NCI-H748 treated with DMSO at 0.1 percent for 48 hours (cell line): Measurements from ENCODE around the gene LY6G5B.

ENCODE experiments used
- DNase-seq: peaks from one replicate; lab custom pipeline; 2025; lab: John Stamatoyannopoulos, UW

LY6G5B gene, protein sequence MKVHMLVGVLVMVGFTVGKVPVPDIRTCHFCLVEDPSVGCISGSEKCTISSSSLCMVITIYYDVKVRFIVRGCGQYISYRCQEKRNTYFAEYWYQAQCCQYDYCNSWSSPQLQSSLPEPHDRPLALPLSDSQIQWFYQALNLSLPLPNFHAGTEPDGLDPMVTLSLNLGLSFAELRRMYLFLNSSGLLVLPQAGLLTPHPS

DNA sequence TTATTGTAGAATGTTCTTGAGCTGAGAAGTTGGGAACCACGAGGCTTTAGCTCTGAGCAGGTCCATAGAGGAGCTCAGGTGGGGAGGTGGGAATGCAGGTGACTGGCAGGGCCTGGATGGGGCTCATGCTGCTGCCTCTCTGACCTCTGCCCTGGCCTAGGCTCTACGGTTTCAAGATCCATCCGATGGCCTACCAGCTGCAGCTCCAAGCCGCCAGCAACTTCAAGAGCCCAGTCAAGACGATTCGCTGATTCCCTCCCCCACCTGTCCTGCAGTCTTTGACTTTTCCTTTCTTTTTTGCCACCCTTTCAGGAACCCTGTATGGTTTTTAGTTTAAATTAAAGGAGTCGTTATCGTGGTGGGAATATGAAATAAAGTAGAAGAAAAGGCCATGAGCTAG lies at the start of gene LY6G5B:
LY6G5B (plus strand) TSS at position 301 of the 400 bp plus-strand sequence. CDS start 975 bp downstream, outside the sequence.
- no peak for DNase-seq

DNA sequence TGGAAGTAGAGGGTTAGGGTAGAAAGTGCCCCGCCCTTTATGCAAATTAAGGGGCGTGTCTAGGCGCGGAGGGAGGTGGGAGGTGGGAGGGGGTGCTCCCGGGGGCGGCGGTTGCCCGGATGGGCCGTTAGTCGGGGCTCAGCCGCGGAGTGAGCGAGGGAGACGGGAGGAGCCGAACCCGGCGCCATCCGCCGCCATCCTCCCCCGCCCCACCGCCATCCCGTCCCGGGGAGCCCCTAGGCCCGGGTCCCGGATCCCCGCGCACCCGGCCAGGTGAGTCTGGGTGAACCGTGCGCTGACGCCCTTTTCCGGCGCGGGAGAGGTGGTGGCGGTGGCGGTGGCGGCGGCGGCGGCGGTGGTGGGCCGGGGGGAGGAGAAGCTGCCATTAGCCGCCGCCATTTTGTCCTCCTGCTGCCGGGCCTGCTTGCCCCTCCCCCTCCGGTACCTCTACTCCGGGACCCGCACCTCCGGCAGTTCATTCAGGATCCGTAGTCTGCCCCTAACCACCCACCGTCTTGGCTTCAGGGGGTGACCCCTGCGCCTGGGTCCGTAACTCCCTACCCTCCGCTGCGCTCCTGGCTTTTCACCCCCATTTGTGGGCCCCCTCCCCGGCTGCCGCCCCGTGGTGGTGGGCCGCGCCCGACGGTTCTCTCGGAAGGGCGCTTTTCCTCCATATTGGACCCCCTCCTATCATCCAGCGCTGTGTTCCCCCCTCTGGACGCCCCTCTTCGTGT lies 49.0 kb upstream of the LY6G5B start, which contains the start of gene PRRC2A:
PRRC2A (plus strand) TSS at position 130 of the 734 bp plus-strand sequence. CDS start 2,075 bp downstream, outside the sequence.
- peak; percentile 64 for DNase-seq

DNA sequence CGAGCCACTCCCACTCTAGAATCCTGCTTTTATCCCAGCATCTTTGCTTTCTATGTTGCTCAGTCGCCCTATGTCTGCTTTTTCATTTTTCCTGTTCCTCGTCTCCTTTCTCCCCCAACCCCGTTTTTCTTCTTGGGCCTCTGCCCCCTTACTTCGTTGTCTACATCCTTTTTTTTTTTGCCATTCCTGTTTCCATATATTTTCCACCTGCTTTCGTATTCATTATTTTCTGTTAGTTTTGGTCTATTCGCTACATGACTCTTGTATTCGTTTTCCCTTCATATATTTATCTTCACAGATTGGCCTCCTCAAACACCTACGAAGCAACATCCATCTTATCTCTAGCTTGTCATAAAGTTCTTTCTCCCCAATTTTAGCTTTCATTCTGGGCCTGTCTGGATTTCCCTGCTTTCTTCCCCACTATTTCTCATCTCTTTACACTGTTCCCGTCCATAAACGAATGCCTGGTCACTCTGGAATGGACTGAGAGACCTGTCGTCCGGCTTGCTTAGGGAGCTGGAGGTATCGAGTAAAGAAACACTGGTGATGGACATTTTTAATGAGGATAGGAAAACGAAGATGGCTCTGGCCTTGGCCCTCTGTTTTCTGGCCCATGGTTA lies 48.3 kb upstream of the LY6G5B start:
- no peak for DNase-seq

DNA sequence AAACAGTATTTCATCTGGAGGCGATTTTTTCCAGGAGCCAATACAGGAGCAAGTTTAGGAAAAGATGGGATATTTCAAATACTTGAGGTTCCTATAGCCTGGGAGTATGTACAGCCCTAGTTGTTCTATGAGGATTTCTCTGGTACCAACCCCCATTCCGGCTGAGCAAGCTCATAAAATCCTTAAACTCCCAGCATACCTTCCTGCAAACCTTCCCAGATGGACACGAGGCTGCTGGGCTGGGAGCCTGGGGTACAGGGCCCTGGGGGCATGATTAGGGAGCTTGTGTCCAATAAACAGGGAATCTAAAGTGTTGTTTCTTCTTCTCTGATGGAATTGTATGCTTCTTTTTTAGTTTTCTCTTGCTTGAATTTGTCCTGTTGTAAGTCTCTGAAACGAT lies 47.8 kb upstream of the LY6G5B start:
- DNase-seq, result no peak

DNA sequence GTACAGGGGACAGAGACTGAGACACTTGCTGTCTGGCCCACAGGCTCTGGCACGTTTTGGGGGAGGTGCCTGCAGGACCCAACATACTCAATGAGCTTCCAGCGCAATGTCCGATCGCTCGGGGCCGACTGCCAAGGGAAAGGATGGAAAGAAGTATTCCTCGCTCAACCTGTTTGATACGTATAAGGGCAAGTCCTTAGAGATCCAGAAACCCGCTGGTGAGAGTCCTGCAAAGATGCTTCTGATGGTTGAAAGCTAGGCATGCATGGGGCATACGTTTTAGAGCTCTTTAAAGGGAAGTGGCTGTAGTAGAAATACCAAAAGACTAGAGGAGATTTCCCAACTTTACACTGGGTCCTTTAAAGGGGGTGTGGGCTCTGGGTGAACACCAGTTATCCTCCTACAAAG lies 47.1 kb upstream of the LY6G5B start:
- DNase-seq, result no peak

DNA sequence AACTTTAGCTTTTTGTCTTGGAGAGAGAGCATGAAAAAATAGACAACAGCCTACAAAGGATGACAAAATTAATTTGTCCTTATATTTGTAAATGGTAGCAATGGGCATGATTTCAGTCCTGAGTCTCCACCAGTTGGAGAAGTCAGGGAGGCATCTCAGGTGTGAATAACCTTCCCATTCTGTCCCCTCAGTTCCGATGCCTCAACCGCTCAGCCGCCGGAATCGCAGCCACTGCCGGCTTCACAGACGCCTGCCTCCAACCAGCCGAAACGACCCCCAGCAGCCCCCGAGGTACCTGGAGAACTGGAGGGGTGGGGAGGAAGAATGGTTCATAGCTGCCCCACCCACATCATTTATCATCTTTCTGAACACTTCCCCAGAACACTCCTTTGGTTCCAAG lies 45.7 kb upstream of the LY6G5B start:
- DNase-seq, result no peak

DNA sequence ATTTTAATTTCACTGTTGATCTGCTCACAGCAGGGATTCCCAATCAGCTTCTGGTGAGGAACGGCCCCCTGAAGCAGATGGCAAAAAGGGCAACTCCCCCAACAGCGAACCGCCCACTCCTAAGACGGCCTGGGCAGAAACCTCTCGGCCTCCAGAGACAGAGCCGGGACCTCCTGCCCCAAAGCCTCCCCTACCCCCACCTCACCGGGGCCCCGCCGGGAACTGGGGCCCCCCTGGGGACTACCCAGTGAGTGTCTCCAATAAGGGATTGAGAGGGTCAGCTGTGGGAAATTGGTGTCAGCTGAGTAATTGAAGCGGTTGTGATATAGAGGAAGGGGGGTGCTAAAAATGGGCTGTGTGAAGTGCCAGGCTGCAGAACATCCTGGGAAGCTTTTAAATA lies 42.8 kb upstream of the LY6G5B start:
- DNase-seq, result no peak

DNA sequence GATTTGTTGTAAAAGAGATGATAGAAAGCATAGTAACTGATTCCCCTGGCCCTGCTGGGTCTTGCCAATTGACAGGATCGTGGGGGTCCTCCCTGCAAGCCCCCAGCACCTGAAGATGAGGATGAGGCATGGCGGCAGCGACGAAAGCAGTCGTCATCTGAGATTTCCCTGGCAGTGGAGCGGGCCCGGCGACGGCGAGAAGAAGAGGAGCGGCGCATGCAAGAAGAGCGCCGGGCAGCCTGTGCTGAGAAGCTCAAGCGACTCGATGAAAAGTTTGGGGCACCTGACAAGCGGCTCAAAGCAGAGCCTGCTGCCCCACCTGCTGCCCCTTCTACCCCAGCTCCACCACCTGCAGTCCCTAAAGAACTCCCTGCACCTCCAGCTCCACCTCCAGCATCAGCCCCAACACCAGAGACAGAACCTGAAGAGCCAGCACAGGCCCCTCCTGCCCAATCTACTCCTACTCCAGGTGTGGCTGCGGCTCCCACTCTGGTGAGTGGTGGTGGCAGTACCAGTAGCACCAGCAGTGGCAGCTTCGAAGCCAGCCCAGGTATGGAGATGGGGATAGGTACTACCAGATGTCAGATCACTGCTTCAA lies 42.0 kb upstream of the LY6G5B start:
- DNase-seq, result no peak

DNA sequence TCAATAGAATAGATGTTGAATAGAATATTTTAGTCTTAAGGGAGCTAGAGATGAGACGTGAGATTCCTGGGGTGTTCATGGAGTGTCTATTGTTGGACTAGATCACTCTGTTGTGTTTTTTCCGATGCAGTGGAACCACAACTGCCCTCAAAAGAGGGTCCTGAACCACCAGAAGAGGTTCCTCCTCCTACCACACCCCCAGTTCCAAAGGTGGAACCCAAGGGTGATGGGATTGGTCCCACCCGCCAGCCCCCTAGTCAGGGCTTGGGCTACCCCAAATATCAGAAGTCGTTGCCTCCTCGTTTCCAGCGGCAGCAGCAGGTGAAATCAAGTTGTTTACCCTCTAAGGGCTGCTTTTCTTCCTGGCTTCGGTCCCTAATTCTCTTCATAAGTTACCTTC lies 40.8 kb upstream of the LY6G5B start:
- DNase-seq, result no peak

DNA sequence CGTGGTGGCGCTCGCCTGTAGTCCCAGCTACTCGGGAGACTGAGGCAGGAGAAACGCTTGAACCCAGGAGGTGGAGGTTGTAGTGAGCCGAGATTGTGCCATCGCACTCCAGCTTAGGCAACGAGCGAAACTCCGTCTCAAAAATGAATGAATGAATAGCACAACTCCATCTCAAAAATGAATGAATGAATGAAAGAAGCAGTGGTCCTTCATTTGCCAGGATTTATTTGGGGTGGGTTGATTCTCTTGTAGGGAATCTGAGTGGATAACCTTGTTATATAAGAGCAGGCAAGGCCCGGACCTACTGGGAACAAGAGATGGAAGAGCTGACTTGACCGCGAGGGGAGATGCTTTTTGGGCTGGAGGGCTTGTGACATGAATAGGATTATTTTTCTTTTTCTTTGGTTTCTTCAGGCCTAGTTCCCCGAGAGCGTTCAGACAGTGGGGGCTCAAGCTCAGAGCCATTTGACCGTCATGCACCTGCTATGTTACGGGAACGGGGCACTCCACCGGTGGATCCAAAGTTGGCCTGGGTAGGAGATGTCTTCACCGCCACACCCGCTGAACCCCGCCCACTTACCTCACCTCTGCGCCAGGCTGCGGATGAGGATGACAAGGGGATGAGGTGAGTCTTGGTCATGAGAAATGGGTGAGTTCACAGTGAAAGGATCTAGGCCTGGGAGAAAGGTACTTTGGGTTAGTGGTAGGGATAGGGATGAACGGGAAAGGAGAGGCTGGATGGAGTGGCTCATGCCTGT lies 39.4 kb upstream of the LY6G5B start:
- DNase-seq, result no peak

DNA sequence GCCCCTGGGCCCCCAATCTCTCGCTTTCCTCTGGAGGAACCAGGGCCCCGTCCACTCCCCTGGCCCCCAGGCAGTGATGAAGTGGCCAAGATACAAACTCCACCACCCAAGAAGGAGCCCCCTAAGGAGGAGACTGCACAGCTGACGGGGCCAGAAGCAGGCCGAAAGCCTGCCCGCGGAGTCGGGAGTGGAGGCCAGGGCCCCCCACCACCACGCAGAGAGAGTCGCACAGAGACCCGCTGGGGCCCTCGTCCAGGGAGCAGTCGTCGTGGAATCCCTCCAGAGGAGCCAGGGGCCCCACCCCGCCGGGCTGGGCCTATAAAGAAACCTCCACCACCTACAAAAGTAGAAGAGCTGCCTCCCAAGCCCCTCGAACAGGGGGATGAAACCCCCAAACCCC lies 38.6 kb upstream of the LY6G5B start:
- no peak for DNase-seq

DNA sequence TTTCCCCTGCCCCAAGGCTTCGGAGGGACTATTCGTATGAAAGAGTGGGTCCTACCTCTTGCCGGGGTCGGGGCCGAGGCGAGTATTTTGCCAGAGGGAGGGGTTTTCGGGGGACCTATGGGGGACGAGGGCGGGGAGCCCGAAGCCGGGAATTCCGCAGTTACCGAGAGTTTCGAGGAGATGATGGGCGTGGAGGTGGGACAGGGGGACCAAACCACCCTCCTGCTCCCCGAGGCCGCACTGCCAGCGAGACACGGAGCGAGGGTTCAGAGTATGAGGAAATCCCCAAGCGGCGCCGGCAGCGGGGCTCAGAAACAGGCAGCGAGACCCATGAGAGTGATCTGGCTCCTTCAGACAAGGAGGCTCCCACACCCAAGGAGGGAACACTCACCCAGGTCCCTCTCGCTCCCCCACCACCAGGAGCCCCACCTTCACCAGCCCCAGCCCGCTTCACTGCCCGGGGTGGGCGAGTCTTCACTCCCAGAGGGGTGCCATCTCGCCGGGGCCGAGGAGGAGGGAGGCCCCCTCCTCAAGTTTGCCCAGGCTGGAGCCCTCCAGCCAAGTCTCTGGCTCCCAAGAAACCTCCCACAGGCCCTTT lies 38.0 kb upstream of the LY6G5B start:
- DNase-seq, result no peak

DNA sequence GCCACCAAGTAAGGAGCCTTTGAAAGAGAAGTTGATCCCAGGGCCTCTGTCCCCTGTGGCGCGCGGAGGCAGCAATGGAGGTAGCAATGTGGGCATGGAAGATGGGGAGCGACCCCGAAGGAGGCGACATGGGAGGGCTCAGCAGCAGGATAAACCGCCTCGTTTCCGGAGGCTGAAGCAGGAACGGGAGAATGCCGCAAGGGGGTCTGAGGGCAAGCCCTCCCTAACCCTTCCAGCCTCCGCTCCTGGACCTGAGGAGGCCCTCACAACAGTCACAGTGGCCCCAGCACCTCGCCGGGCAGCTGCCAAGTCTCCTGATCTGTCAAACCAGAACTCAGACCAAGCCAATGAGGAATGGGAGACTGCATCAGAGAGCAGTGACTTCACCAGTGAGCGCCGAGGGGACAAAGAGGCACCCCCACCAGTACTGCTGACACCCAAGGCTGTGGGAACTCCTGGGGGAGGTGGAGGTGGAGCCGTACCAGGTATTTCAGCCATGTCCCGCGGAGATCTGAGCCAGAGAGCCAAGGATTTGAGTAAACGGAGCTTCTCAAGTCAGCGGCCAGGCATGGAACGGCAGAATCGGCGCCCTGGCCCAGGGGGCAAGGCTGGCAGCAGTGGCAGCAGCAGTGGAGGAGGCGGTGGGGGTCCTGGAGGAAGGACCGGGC lies 37.4 kb upstream of the LY6G5B start:
- DNase-seq, result no peak

DNA sequence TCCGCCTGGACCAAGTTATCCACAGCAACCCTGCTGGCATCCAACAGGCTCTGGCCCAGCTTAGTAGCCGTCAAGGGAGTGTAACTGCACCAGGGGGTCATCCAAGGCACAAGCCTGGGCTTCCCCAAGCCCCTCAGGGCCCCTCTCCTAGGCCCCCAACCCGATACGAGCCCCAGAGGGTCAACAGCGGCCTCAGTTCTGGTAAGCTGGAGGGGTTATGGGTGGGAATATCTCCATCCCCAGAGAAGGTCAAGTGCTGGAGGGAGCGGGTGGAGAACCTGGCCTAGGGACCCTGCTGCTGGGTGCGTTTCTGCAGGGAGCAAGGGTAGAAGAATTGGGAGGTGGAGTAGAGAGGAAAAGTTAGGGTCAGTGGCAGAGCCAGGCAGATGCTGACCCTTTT lies 36.3 kb upstream of the LY6G5B start:
- no peak for DNase-seq

DNA sequence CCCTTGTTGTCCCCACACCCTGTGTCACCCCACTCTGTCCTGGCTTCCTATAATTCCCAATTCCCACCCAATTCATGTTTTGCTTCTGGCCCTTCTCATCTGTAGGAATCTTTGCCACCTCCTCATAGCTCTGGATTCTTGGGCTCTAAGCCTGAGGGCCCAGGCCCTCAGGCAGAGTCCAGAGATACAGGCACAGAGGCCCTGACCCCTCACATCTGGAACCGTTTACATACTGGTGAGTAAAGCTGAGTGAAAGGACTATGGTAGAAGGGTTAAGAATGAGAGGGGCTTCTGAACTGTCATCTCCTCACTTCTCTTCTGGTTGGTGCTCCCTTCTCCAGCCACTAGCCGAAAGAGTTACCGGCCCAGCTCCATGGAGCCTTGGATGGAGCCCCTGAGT lies 35.6 kb upstream of the LY6G5B start:
- DNase-seq, result no peak

DNA sequence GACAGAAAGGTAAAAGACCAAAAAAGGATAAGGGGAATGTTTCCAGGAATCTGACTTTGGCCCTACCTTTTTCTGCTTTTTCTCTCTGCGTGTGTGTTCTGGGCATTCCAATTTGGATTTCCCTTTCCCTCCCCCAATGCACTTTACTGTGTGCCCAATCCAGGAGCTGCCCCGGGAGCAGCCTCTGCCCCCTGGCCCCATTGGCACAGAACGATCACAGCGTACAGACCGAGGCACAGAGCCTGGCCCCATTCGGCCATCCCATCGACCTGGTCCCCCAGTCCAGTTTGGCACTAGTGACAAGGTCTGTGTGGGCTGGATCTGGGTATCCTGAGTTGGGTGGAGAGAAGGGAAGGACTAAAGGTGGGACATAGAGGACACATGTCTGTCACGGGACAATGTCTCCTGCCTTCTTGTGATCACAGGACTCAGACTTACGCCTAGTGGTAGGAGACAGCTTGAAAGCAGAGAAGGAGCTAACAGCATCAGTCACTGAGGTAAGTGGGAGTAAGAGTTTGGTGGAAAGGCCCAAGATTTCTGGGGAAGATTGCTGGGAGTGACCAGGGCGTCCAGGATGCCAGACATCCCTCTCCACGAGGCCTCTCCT lies 34.7 kb upstream of the LY6G5B start:
- no peak for DNase-seq

DNA sequence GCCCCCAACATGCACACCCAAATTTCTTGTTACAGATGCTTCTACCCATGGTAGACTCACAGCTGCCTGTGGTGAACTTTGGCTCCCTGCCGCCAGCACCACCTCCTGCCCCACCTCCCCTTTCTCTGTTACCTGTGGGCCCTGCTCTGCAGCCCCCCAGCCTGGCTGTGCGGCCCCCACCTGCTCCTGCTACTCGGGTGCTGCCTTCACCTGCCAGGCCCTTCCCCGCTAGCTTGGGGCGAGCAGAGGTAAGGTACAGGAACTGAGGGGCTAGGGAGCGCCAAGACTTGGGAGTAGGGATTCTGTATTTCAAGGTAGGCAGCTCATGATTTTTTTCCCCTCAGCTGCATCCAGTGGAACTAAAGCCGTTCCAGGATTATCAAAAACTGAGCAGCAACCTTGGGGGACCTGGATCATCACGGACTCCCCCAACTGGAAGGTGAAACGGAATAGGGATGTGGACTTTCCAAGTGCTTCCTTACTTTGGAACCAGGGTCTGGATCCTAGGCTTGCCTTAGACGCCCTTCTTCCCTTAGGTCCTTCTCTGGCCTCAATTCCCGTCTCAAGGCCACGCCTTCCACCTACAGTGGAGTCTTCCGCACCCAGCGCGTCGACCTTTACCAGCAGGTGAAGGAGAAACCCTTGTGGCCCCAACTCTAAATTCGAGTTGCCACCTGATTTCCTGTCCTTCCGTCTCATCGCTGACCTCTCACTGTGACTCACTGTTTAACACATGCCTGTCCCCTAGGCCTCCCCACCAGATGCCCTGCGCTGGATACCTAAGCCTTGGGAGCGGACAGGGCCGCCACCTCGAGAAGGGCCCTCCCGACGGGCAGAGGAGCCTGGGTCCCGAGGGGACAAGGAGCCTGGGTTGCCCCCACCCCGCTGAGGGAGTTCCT lies 32.8 kb upstream of the LY6G5B start:
- no peak for DNase-seq

DNA sequence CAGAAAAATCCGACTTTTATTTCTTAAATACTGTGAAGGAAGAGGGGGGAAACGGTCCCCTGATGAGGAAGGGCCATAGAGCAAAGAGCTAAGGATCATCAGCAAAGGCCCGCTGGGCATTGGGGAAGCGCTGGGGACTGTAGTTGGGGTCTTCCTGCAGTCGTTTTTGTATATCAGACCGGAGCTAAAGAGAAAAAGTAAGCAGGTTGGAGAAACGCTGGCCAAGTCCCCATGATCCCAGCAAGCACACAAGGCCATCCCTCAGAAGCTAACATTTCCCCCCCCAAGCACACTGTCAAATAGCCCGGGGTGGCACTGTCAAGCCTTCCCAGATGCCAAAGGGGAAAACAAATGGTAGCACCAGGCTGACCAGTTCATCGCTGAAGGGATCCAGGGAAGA lies 30.7 kb upstream of the LY6G5B start:
- no peak for DNase-seq

DNA sequence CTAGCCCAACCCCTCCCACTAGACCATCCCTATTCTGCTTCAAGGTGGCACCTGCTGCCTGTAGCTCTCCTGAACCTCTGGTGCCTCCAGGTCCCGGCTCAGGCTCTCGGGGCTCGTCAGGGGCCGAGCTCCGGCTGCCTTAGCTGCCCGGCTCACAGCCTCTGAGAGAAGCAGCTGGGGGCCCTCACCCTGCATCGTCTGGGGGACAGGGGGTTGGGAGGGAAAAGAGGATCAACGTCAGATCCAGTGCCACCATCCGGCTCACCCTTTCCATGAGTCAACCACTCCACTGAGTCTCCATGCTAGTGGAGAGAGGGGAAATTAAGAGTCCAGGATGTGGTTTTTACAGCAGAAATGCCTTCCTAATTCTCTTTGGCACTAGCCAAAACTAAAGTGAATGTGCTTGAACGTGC lies 30.3 kb upstream of the LY6G5B start:
- DNase-seq, result no peak

DNA sequence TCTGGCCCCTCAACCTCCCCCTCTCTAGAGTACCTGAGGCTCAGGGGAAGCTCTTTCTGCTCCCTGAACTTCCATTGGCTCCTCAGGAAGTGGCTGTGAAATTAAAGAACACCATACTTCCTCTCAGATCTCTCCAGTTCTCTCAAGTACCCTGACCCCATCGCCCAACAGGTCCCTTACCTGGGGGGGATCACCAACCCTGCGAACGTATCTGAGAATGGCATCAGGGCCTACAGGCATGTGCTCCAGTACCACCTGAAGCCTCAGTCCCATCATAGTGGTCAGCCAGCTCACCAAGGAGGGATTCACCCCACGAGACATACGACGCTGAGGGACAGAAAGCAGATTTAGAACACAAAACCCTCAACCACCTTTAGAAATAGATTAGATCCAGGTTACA lies 29.2 kb upstream of the LY6G5B start:
- no peak for DNase-seq
